Esophagus muscularis mucosa (tissue), 4 donors: ENCODE data around the gene CD96. TPM values are rescaled to one million over a fixed set of nuclear protein-coding genes. Genes with fewer than 3 reads are reported as not detected.

Source experiments
- DNase-seq: peaks from one replicate; pipeline ENCODE4 v3.0.0-alpha.2; 2017; ENCODE audit errors: extremely low spot score
- H3K27ac ChIP-seq, 4 donors: fragments of 200-600 bp; sonication (generic); replicated peaks in 1 of 4; 1 replicate in 3 of 4; 2 replicates in 1 of 4; pipeline ENCODE4 v1.5.1; 2016 to 2019; ENCODE audit warnings: mild to moderate bottlenecking in 1 of 4
- H3K27me3 ChIP-seq, 4 donors: fragments of 200-600 bp; sonication (generic); one replicate each; pipeline versions ENCODE4 v1.5.1 to v1.6.0; 2016 to 2019
- H3K36me3 ChIP-seq, 4 donors: fragments of 200-600 bp; sonication (generic); one replicate each; pipeline ENCODE4 v1.5.1; 2016 to 2019
- H3K4me1 ChIP-seq, 4 donors: fragments of 200-600 bp; sonication (generic); one replicate each; pipeline ENCODE4 v1.5.1; 2016 to 2019
- H3K4me3 ChIP-seq, 4 donors: fragments of 200-600 bp; sonication (generic); 1 replicate in 2 of 4; 2 replicates in 2 of 4; pipeline ENCODE4 v1.5.1; 2016 to 2019; ENCODE audit warnings: mild to moderate bottlenecking in 4 of 4, moderate library complexity in 1 of 4
- H3K9me3 ChIP-seq, 4 donors: fragments of 200-600 bp; sonication (generic); 1 replicate in 3 of 4; 2 replicates in 1 of 4; pipeline ENCODE4 v1.5.1; 2016 to 2019
- EP300 ChIP-seq: sonication (generic); formaldehyde crosslinking; IDR thresholded peaks from one replicate; pipeline ENCODE4 v1.6.1; 2017; ENCODE audit warnings: antibody characterized with exemption
- POLR2A ChIP-seq: fragments of 450-650 bp; IDR thresholded peaks from one replicate; pipeline ENCODE4 v1.6.1; 2017; ENCODE audit warnings: antibody characterized with exemption, moderate library complexity, mild to moderate bottlenecking, low read depth
- POLR2AphosphoS5 ChIP-seq, 2 donors: sonication (generic); formaldehyde crosslinking; IDR thresholded peaks; one replicate each; pipeline ENCODE4 v1.6.1; 2017; ENCODE audit warnings: antibody characterized with exemption in 2 of 2
- WGBS: methylation state at CpG from one replicate; pipeline ENCODE4 v1.1.5; 2018; 5-methylcytosine and 5-hydroxymethylcytosine counted together
- intact Hi-C: fragments of 100-400 bp; cut with DNase I; formaldehyde crosslinking; loops from one replicate; pipeline ENCODE4 v1.15.1; 2023
- total RNA-seq, 4 donors: library from RNA; depleted of rRNA; stranded (reverse); fragments of >200 nt; gene quantifications; one replicate each; pipeline versions ENCODE4 v1.1.0 to v1.2.1, GENCODE V29; 2016
- TF ChIP-seq, protein P1 (sequence below), 3 experiments: fragments of 200-600 bp in 2 of 3; fragments of 450-650 bp in 1 of 3; sonication (generic) in 2 of 3; IDR thresholded peaks; one replicate each; pipeline ENCODE4 v1.5.1; 2017 to 2019; ENCODE audit warnings: antibody characterized with exemption in 3 of 3, mild to moderate bottlenecking in 2 of 3, moderate library complexity in 1 of 3

Gene CD96
- total RNA-seq, 4 donors from 2014 or later, result 0.17 to 1.5 (median 0.43) TPM

DNA sequence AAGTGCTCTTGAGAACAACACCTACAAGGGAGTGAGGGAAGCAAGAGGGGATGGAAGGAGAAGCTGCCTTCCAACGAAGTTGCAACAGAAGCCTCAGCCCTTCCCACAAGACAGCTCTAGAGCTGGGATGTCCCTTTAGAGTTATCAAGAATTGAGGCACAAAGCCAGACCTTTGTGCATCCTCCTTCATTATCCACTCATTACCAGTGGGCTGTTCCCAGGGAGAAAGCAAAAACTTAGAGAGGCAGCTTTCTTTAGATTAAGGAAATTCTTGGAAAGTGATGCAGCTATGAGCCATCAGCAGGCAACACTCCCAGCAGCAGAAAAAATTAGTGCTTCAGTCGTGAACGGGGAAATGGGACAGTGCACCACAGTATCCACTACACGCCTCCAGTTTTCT lies 10.6 kb upstream of the CD96 start:
- DNase-seq, result no peak
- Histone ChIP-seq H3K9me3 (peaks cover 0 to 3% (median 0%) of the 10 kb centered on the region in 4 donors), H3K4me1 (no peaks in the 10 kb centered on the region), H3K4me3 (no peak overlapping the region), H3K36me3 (no peaks in the 10 kb centered on the region), H3K27ac (no peak overlapping the region), H3K27me3 (no peaks in the 10 kb centered on the region)
- TF ChIP-seq, protein P1, sequence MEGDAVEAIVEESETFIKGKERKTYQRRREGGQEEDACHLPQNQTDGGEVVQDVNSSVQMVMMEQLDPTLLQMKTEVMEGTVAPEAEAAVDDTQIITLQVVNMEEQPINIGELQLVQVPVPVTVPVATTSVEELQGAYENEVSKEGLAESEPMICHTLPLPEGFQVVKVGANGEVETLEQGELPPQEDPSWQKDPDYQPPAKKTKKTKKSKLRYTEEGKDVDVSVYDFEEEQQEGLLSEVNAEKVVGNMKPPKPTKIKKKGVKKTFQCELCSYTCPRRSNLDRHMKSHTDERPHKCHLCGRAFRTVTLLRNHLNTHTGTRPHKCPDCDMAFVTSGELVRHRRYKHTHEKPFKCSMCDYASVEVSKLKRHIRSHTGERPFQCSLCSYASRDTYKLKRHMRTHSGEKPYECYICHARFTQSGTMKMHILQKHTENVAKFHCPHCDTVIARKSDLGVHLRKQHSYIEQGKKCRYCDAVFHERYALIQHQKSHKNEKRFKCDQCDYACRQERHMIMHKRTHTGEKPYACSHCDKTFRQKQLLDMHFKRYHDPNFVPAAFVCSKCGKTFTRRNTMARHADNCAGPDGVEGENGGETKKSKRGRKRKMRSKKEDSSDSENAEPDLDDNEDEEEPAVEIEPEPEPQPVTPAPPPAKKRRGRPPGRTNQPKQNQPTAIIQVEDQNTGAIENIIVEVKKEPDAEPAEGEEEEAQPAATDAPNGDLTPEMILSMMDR (IDR thresholded peaks at IDR 0.05), result no peak
- TF ChIP-seq POLR2A, result no peak
- no peak for TF ChIP-seq POLR2AphosphoS5 (IDR thresholded peaks at IDR 0.05)
- TF ChIP-seq EP300, result no peak
- intact Hi-C loops, result no loop called here
- 79% methylated on average over 4 of the region's 4 CpGs for WGBS

DNA sequence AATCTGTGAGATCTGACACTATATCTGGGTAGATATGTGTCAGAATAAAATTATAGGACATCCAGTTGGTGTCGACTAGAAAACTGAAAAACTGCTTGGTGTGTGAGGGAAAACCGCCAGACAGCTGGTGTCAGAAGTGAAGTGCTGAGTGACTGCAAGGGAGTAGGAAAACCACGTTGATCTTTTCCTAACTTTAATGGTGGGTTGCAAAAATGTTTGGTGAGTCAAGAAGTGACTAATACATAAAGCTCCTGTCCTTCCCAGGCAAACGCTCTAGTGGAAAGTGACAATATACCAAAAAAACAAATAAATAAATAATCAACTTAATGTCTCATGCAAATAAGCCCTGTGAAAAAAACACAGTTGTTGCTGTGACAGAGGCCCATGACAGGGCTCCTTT lies 7.3 kb upstream of the CD96 start:
- Histone ChIP-seq H3K4me1 (no peaks in the 10 kb centered on the region), H3K27me3 (no peaks in the 10 kb centered on the region), H3K36me3 (no peaks in the 10 kb centered on the region), H3K27ac (no peak overlapping the region), H3K4me3 (no peak overlapping the region), H3K9me3 (peaks cover 0 to under 1% (median 0%) of the 10 kb centered on the region in 4 donors)
- intact Hi-C loops, result no loop called here
- no peak for TF ChIP-seq POLR2A
- TF ChIP-seq EP300, result no peak
- TF ChIP-seq, protein P1 (IDR thresholded peaks at IDR 0.05), result no peak
- TF ChIP-seq POLR2AphosphoS5 (IDR thresholded peaks at IDR 0.05), result no peak
- DNase-seq, result no peak
- 82% methylated on average over 4 of the region's 4 CpGs for WGBS

GRCh38 chr3:111538111-111538510 lies 3.9 kb upstream of the CD96 start:
- TF ChIP-seq, protein P1 (IDR thresholded peaks at IDR 0.05), result no peak
- no peak for TF ChIP-seq EP300
- TF ChIP-seq POLR2A, result no peak
- no peak for TF ChIP-seq POLR2AphosphoS5 (IDR thresholded peaks at IDR 0.05)
- H3K9me3 ChIP-seq, result no peaks in the 10 kb centered on the region
- no peaks in the 10 kb centered on the region for H3K36me3 ChIP-seq
- intact Hi-C loops, result no loop called here
- no peak overlapping the region for H3K4me3 ChIP-seq
- 92% methylated on average over 1 of the region's 1 CpG for WGBS
- H3K27ac ChIP-seq, result no peak overlapping the region
- H3K4me1 ChIP-seq, result no peaks in the 10 kb centered on the region
- DNase-seq, result no peak
- no peaks in the 10 kb centered on the region for H3K27me3 ChIP-seq

DNA sequence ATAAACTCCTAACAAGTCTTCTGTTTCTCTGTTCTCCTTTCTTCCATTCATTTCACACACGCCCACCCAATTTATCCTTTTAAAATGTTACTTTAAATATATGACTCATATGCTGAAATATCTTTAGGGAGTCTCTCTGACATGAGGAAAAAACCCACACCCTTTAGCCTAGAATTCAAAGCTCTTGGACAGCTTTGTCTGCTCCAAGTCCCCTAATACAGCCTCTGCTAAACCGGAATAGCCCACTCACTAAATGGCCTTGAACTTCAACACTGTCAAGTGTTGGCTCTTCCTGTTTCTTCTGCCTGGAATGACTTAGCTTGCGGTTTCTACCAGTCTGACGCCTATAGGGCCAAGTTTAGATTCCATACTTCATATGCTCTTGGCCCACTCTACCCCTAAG lies 3.3 kb upstream of the CD96 start:
- intact Hi-C loops, result no loop called here
- DNase-seq, result no peak
- WGBS, result 45% methylated on average over 4 of the region's 4 CpGs
- Histone ChIP-seq H3K4me1 (no peaks in the 10 kb centered on the region), H3K9me3 (no peaks in the 10 kb centered on the region), H3K4me3 (no peak overlapping the region), H3K27ac (no peak overlapping the region), H3K36me3 (no peaks in the 10 kb centered on the region), H3K27me3 (no peaks in the 10 kb centered on the region)
- TF ChIP-seq POLR2AphosphoS5 (IDR thresholded peaks at IDR 0.05) (no peak), EP300 (no peak), POLR2A (no peak)
- TF ChIP-seq, protein P1 (IDR thresholded peaks at IDR 0.05), result no peak
